ENCODE results near the gene NUCKS1.

NUCKS1 gene

GRCh38 chr1:205769641-205770365, 19.8 kb upstream of the NUCKS1 start:
- no peak for DNase-seq

GRCh38 chr1:205767248-205767647, 17.3 kb upstream of the NUCKS1 start:
- no peak for DNase-seq

- no peak for DNase-seq
These were observed 16.6 kb upstream of the NUCKS1 start for GRCh38 chr1:205766570-205766969.

- DNase-seq, result no peak
These were observed 16.1 kb upstream of the NUCKS1 start for GRCh38 chr1:205766038-205766437.

- no peak for DNase-seq
These were observed 14.6 kb upstream of the NUCKS1 start for GRCh38 chr1:205764578-205764977.

DNA sequence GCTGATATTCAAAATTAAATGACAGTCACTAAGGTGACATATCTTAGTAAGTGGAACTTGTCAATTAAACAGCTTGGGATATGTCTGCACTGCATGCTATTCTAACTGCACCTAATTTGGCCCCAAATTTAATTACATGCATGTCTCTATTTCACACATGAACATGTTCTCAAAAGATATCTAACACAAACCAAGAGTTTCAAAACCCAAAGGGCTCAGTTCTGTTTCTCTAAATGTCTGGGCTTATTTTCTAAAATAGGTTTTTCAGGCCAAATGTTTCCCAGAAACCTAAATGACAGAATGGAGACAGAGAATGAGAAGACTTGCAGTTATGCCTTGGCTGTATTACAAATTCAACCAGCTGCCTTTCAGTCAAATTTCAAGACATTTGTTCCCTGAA, 14.0 kb upstream of the NUCKS1 start:
- no peak for DNase-seq

- DNase-seq, result no peak
These were observed 10.6 kb upstream of the NUCKS1 start for GRCh38 chr1:205760606-205761005.

DNA sequence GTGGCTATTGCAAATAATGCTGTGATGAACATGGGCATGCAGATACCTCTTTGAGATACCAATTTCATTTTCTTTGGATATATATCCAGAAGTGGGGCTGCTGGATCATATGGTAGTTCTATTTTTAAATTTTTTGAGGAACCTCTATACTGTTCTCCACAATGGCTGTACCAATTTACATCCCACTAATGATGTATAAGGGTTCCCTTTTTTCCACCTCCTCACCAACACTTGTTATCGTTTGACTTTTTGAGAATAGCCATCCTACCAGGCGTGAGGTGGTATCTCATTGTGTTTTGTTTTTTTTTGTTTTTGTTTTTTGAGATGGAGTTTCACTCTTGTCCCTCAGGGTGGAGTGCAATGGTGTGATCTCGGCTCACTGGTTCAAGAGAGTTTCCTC, 6.6 kb upstream of the NUCKS1 start:
- DNase-seq, result no peak

- no peak for DNase-seq
These were observed 4.9 kb upstream of the NUCKS1 start for GRCh38 chr1:205754857-205755256.

GRCh38 chr1:205751036-205751651, 1.2 kb upstream of the NUCKS1 start:
- no peak for DNase-seq

DNA sequence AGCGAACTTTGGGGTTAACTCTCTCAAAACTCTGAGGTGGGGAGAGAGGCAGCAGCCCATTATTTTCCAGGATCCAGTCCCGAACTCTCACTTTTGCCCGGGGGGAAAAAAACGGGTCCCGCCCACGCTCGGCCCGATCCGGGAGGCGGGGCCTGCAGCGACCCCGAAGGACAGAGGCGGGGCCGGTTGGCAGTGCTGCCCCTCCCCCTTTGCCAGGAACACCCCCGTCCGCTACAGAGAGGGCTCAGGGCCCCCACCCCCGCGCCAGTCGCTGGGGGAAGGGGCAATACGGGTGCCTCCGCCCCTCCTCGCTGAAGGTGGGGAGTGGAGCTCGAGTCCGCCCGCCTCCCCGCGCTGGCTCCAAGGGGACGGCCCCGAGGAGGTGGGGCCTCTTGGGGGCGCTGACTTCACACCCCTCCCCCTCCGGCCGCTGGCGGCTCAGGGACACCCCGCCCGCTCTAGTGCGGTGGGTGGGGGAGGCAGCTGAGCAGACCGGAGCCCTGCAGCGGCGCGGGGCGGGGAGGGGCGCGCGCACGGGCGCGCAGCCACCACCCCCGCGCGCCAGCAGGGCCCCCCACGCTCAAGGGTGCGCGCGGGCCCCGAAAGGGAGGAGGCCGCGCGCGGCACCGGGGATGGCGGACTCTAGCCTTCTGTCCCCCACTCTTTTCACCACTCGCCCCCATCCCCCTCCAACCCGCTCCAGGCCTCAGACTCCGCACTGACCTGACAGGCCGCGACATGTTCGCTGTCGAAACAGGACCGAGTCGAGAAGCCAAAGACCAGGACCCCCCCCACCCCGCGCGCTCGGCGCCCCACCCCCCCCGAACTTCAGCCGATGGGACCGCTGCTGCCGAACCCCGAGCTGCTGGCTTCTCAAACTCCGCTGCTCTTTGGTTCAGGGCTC, 496 bp downstream of the NUCKS1 start:
- peak; percentile 96 for DNase-seq

- DNase-seq, result no peak
These were observed 1.4 kb downstream of the NUCKS1 start for GRCh38 chr1:205748403-205749233.

DNA sequence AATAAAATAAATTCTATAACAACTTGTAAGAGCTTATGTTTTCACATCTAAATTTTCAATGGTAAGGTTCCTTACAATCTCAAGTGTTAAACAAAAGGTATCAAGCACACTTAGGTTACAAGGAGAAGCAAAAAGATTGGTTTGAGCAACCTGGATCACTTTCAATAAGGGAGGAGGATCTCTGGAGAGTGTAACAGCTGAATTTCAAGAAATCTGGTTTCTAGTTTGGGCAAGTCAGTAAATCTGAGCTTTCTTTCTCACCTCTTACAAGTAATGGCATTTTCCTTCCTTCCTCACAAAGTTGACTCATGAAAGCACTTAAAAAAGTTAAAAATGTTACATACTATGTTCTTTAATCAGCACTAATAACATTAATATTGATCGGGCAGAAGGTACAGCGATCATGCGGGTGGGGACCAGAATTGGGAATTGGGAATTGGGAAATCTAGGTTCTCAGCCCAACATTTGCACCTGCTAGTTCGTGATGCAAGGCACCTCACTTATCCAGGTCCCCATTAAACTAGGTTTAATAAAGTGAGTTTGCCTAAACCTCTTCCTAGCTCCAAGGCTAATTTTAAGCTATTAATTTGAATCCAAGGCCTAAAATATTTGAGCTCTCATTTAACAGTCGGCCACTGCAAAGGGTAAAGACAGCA, 3.1 kb downstream of the NUCKS1 start:
- DNase-seq, result no peak

GRCh38 chr1:205744403-205744802, 5.6 kb downstream of the NUCKS1 start:
- no peak for DNase-seq

DNA sequence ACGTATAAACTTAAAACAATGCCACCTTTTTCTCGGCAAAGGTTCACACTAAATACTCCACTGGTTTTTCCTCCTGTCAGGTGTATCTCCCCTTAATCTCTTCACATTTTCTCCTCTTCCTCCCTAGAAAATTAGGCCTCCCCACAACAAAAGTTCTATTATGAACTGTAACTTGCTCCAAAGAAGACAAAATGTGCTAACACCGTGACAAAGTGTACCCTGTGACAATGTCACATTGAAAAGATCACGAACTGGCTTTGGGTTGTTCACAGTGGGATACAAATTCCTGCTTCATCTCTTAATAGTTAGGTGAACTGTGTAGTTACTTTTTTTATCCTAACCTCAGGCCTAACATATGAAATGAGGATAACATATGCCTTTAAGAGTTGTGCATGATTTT, 6.0 kb downstream of the NUCKS1 start:
- DNase-seq, result no peak

GRCh38 chr1:205741681-205742080, 8.3 kb downstream of the NUCKS1 start:
- DNase-seq, result no peak

- DNase-seq, result no peak
These were observed 10.4 kb downstream of the NUCKS1 start for GRCh38 chr1:205739348-205740160.

DNA sequence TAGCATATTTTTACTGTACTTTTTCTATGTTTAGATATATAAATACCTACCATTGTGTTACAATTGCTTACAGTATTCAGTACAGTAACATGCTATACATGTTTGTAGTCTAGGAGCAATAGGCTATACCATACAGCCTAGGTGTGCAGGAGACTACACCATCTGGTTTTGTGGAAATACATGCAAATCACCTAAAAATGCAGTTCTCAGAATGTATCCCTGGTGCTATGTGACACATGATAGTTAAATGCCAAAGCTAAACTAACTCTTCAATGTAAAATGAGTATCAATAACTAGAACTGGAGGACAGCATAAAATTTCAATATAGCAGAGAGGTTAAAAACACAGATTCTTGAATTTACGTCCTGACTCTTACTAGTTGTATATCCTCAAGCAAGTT, 14.8 kb downstream of the NUCKS1 start:
- DNase-seq, result no peak

DNA sequence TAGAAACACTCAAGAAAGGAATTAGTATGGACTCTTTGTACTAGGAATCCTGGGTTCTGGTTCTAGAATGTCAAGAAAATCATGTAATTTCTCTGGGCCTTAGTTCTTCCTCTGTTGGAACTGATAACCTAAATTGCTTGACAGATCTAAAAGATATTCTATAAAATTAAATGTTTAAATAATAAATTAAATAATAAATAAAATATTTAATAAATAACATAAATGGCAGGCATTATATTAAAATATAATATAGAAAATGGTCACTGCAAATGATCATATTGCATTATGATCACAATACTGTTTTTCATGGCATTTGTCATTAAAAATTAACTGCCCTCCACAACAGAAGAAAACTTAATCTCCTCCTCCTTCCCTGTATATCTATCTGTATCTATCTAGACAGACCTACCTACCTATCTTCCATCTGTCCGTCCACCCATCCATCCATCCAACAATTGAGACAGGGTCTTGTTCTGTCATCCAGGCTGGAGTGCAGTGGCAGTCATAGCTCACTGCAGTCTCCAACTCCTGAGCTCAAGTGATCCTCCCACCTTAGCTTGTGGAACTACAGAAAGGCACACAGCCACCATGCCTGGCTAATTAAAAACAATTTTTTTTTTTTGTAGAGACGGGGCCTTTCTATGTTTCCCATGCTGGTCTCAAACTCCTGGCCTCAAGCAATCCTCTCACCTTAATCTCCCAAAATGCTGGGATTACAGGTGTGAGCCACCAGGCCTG, 16.4 kb downstream of the NUCKS1 start:
- no peak for DNase-seq

- no peak for DNase-seq
These were observed 19.9 kb downstream of the NUCKS1 start for GRCh38 chr1:205729945-205730610.

Measured in stimulated activated CD4-positive, alpha-beta T cell treated with anti-CD3 and anti-CD28 coated beads, Interleukin-4, amount 100 ng/mL, for 1 hour (primary cell).